PC-9 (cell line): ENCODE data around the gene CDH24.

Experiments
- EZH2 ChIP-seq: fragments of 200-600 bp; sonication (generic); IDR thresholded peaks from 2 replicates; pipeline ENCODE4 v1.8.0; 2017; ENCODE audit warnings: antibody characterized with exemption, low read depth
- TF ChIP-seq, protein P1 (sequence below): fragments of 200-600 bp; sonication (generic); conservative IDR thresholded peaks from 2 replicates; pipeline ENCODE4 v1.6.1; 2017; ENCODE audit warnings: mixed run types, antibody characterized with exemption, mild to moderate bottlenecking, moderate library complexity

DNA sequence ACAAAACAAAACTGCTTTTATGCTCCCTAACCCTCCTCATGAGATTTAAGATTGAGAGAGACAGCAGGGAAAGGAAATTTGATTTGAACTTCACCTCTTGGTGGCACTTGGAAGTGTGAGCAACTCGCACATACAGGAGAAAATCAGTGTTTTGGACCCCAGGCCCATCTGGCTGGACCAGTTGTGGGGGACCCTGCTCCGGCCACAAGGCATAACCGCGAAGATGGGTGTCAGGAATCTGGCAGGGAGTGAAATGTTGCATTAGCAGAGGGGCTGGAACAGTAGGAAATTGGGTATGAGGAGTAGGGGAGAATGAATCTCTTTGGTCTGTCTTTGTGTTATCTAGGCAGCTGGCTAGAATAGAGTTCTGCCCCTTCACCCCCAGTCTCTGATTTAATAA lies 46.3 kb upstream of the CDH24 start:
- TF ChIP-seq, protein P1, sequence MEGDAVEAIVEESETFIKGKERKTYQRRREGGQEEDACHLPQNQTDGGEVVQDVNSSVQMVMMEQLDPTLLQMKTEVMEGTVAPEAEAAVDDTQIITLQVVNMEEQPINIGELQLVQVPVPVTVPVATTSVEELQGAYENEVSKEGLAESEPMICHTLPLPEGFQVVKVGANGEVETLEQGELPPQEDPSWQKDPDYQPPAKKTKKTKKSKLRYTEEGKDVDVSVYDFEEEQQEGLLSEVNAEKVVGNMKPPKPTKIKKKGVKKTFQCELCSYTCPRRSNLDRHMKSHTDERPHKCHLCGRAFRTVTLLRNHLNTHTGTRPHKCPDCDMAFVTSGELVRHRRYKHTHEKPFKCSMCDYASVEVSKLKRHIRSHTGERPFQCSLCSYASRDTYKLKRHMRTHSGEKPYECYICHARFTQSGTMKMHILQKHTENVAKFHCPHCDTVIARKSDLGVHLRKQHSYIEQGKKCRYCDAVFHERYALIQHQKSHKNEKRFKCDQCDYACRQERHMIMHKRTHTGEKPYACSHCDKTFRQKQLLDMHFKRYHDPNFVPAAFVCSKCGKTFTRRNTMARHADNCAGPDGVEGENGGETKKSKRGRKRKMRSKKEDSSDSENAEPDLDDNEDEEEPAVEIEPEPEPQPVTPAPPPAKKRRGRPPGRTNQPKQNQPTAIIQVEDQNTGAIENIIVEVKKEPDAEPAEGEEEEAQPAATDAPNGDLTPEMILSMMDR, result no peak
- TF ChIP-seq EZH2, result no peak
